MCF 10A (cell line): Measurements from ENCODE around the gene TLX2. TPM values are rescaled to one million over a fixed set of nuclear protein-coding genes. Genes with fewer than 3 reads are reported as not detected.

Experiments used
- BruUV-seq: library from RNA; stranded (reverse); fragments of 400-500 nt; replicated peaks from 2 replicates; lab custom pipeline; 2021; lab: Mats Ljungman, UMichigan
- CTCF ChIA-PET: fragments of 300-600 bp; sonication (Branson Sonifier 250); formaldehyde crosslinking; extraction: SDS; loops from one replicate; lab custom pipeline; 2021; ENCODE audit warnings: antibody characterized with exemption, inconsistent platforms; lab: Yijun Ruan, JAX
- POLR2A ChIA-PET: fragments of 300-600, 350-650 bp; sonication (Branson Sonifier 250); formaldehyde crosslinking; extraction: SDS; loops from one replicate; lab custom pipeline; 2020; ENCODE audit warnings: antibody characterized with exemption, inconsistent platforms; lab: Yijun Ruan, JAX
- DNase-seq: peaks from one replicate; pipeline ENCODE4 v3.0.0-alpha.2; 2018; ENCODE audit not compliant: unreplicated experiment
- H3K27ac Mint-ChIP-seq: one replicate; pipeline ENCODE4 v1.8.0; 2022; ENCODE audit warnings: mild to moderate bottlenecking, low read depth, mixed read lengths; ENCODE audit not compliant: unreplicated experiment
- H3K27me3 Mint-ChIP-seq: one replicate; pipeline ENCODE4 v1.8.0; 2022; ENCODE audit warnings: mixed read lengths; ENCODE audit not compliant: insufficient read depth, unreplicated experiment
- H3K36me3 Mint-ChIP-seq: one replicate; pipeline ENCODE4 v1.8.0; 2022; ENCODE audit warnings: mild to moderate bottlenecking, moderate library complexity, mixed read lengths; ENCODE audit not compliant: insufficient read depth, unreplicated experiment
- H3K4me1 Mint-ChIP-seq: one replicate; pipeline ENCODE4 v1.8.0; 2022; ENCODE audit warnings: mixed read lengths; ENCODE audit not compliant: insufficient read depth, unreplicated experiment
- H3K4me3 Mint-ChIP-seq: one replicate; pipeline ENCODE4 v1.8.0; 2022; ENCODE audit warnings: mild to moderate bottlenecking, moderate library complexity, mixed read lengths; ENCODE audit not compliant: unreplicated experiment
- H3K9me3 Mint-ChIP-seq: one replicate; pipeline ENCODE4 v1.8.0; 2022; ENCODE audit warnings: mixed read lengths; ENCODE audit not compliant: unreplicated experiment
- CTCF ChIP-seq: fragments of 200-600 bp; IDR thresholded peaks from one replicate; pipeline ENCODE4 v1.8.0; 2022; ENCODE audit warnings: antibody characterized with exemption, mild to moderate bottlenecking; ENCODE audit not compliant: unreplicated experiment
- intact Hi-C: fragments of 100-400 bp; cut with micrococcal nuclease; formaldehyde crosslinking; loops from 2 replicates; pipeline ENCODE4 v1.14.1; 2022
- total RNA-seq: library from RNA; stranded (reverse); gene quantifications from 2 replicates; pipeline ENCODE4 v1.2.3, GENCODE V29; 2022

Gene TLX2
- total RNA-seq, 1 experiment from 2014 or later: not detected

GRCh38 chr2:74544634-74545033 lies 30.4 kb downstream of the TLX2 start:
- BruUV-seq: no TSS peak
- Mint-ChIP-seq H3K4me3 (no peak overlapping the region), H3K9me3 (no peaks in the 10 kb centered on the region), H3K36me3 (no peaks in the 10 kb centered on the region), H3K27ac (no peak overlapping the region), H3K27me3 (no peaks in the 10 kb centered on the region), H3K4me1 (peaks cover 3% of the 10 kb centered on the region)
- intact Hi-C loops: loop anchor here (5.0 kb wide), 1 partner anchor 43 kb away; no protein-coding TSS in a partner anchor
- DNase-seq: no peak
- TF ChIP-seq CTCF: no peak
- POLR2A ChIA-PET: interaction anchor here (0.7 to 2.2 kb wide), 3 partner anchors 15 to 88 kb away, joined by 3 to 5 read pairs (median 3); partner anchors contain the start of genes AUP1, HTRA2 and WBP1
- CTCF ChIA-PET: interaction anchor here (0.7 to 3.6 kb wide), 9 partner anchors 12 to 78 kb away, joined by 3 to 23 read pairs (median 3); no protein-coding TSS in a partner anchor

GRCh38 chr2:74546004-74546403 lies 31.8 kb downstream of the TLX2 start:
- BruUV-seq: no TSS peak
- TF ChIP-seq CTCF: no peak
- DNase-seq: no peak
- peaks cover 11% of the 10 kb centered on the region for H3K4me1 Mint-ChIP-seq
- intact Hi-C loops: loop anchor here (5.0 kb wide), 1 partner anchor 41 kb away; no protein-coding TSS in a partner anchor
- H3K4me3 Mint-ChIP-seq: no peak overlapping the region
- POLR2A ChIA-PET: interaction anchor here (0.9 kb wide), 1 partner anchor 17 kb away, joined by 3 read pairs; no protein-coding TSS in a partner anchor
- H3K36me3 Mint-ChIP-seq: no peaks in the 10 kb centered on the region
- H3K9me3 Mint-ChIP-seq: no peaks in the 10 kb centered on the region
- CTCF ChIA-PET: interaction anchor here (0.6 to 3.6 kb wide), 6 partner anchors 11 to 63 kb away, joined by 3 to 23 read pairs (median 4); no protein-coding TSS in a partner anchor
- no peak overlapping the region for H3K27ac Mint-ChIP-seq
- no peaks in the 10 kb centered on the region for H3K27me3 Mint-ChIP-seq

GRCh38 chr2:74548285-74548899 lies 34.1 kb downstream of the TLX2 start:
- CTCF ChIA-PET: interaction anchor here (0.8 kb wide), 1 partner anchor 9 kb away, joined by 4 read pairs; no protein-coding TSS in a partner anchor
- TF ChIP-seq CTCF: no peak
- H3K36me3 Mint-ChIP-seq: no peaks in the 10 kb centered on the region
- H3K27me3 Mint-ChIP-seq: no peaks in the 10 kb centered on the region
- H3K9me3 Mint-ChIP-seq: no peaks in the 10 kb centered on the region
- peak overlapping the region; percentile 46 for H3K27ac Mint-ChIP-seq
- intact Hi-C loops: loop anchor here (5.0 kb wide), 1 partner anchor 39 kb away; no protein-coding TSS in a partner anchor
- no TSS peak for BruUV-seq
- peaks cover 11% of the 10 kb centered on the region for H3K4me1 Mint-ChIP-seq
- H3K4me3 Mint-ChIP-seq: peak overlapping the region; percentile 77
- DNase-seq: no peak
- POLR2A ChIA-PET: interaction anchor here (0.7 to 0.8 kb wide), 2 partner anchors 41 to 59 kb away, joined by 3 to 5 read pairs; partner anchors contain the start of gene PCGF1
